Measurements from ENCODE around the gene PRELID2.
A peak's percentile ranks its signal among the peaks of the same experiment; 100 is the strongest.

PRELID2 gene

DNA sequence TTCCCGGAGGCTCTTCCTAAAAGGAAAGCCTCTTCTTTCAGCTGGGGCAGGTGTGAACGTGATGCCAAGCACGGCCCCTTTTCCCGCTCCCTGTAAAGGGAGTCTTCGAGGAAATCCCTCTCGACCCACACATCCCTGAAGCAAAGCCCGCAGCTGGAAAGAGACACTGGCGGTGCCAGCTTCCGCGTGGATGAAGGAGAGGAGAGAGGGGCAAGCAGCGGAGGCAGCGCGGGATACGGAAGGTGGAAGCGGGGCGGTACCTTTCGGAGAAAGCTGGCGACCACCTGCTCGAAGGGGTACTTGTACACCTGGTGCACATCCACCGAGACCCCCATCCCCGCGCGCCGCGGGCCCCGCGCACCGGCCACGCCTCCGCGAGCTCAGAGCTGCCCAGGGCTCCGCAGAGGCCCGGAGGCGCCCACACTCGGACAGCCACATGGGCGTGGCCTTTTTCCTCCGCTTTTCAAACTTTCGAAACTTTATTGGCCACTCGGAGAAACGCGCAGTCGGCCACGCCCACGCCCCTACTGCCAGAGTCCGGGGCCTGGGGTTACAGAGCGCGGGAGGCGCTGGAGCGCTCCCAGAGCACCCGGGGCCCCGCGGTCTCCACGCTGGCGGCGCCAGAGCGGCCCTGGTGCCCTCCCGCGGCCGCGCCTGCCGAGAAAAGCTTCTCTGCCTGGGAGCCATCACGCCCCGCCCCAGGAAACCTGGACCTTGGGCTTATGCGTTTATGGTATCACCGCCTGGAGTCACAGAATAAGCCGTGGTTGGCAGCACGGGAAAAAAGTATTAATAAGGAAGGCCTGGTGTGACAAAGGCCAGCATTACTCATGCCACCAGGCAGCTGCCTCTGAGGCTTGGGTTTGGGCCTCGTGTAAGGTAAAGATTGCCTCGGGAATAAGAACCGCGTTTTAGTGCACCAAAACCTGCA lies at the start of gene PRELID2:
PRELID2 (minus strand) TSS at position 426 of the 931 bp plus-strand sequence; CDS start at position 335, 91 bp downstream.
- Histone ChIP-seq H3K4me1 (ENCODE audit: insufficient read depth, low read length, poor library complexity, severe bottlenecking) (peaks cover 48% of the 10 kb centered on the region), H4K20me1 (ENCODE audit: insufficient read depth, low read length, poor library complexity, severe bottlenecking) (peaks cover 11% of the 10 kb centered on the region), H3K9me3 (ENCODE audit: insufficient read depth, low read depth, low read length) (no peaks in the 10 kb centered on the region), H3K36me3 (ENCODE audit: insufficient read depth, low read length) (no peaks in the 10 kb centered on the region), H3K4me3 (ENCODE audit: low read length, poor library complexity, severe bottlenecking) (peak within 1 kb of the TSS; percentile 98), H3K27me3 (ENCODE audit: insufficient read depth, low read length, poor library complexity, severe bottlenecking) (no peaks in the 10 kb centered on the region), H3K9ac (ENCODE audit: low read depth, low read length, poor library complexity, severe bottlenecking) (peak within 1 kb of the TSS; percentile 81), H3K79me2 (ENCODE audit: insufficient read depth, low read length) (peaks cover 48% of the 10 kb centered on the region), H3K9me2 (replicated peaks; ENCODE audit: low read depth, low read length) (no peaks in the 10 kb centered on the region), H3K4me2 (ENCODE audit: low read depth, low read length, poor library complexity, severe bottlenecking) (peak within 1 kb of the TSS; percentile 80), H3F3A (ENCODE audit: low read depth) (no peaks in the 10 kb centered on the region), H2AFZ (ENCODE audit: low read length) (peak within 1 kb of the TSS; percentile 95)
- TF ChIP-seq, protein P1, sequence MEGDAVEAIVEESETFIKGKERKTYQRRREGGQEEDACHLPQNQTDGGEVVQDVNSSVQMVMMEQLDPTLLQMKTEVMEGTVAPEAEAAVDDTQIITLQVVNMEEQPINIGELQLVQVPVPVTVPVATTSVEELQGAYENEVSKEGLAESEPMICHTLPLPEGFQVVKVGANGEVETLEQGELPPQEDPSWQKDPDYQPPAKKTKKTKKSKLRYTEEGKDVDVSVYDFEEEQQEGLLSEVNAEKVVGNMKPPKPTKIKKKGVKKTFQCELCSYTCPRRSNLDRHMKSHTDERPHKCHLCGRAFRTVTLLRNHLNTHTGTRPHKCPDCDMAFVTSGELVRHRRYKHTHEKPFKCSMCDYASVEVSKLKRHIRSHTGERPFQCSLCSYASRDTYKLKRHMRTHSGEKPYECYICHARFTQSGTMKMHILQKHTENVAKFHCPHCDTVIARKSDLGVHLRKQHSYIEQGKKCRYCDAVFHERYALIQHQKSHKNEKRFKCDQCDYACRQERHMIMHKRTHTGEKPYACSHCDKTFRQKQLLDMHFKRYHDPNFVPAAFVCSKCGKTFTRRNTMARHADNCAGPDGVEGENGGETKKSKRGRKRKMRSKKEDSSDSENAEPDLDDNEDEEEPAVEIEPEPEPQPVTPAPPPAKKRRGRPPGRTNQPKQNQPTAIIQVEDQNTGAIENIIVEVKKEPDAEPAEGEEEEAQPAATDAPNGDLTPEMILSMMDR (conservative IDR thresholded peaks at IDR 0.05; ENCODE audit: low read length): peak; percentile 35
- no peak for TF ChIP-seq EZH2phosphoT487 (IDR thresholded peaks at IDR 0.05; ENCODE audit: borderline replicate concordance)

DNA sequence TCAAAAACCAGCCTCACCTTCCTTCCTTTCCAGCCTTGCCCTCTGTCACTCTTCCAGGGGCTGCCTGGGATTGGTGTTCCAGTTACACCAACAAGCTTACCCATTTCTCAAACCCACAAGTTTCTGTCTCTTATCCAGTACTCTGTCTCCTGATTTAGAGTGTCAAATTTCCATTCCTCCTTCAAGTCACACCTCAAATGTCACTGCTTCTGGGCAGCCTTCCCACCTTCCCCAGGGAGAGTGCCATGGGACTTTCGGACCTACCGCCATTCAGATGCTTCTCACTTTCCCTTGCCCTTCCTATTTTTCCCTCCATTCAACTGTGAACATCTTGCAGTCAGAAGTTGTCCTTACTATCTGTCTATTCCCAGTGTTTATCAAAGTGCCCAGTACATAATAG lies 39.6 kb upstream of the PRELID2 start:
- Histone ChIP-seq H2AFZ (ENCODE audit: low read length) (no peak overlapping the region), H3K27me3 (ENCODE audit: insufficient read depth, low read length, poor library complexity, severe bottlenecking) (no peaks in the 10 kb centered on the region), H3K36me3 (ENCODE audit: insufficient read depth, low read length) (no peaks in the 10 kb centered on the region), H3K4me3 (ENCODE audit: low read length, poor library complexity, severe bottlenecking) (no peak overlapping the region), H3K9ac (ENCODE audit: low read depth, low read length, poor library complexity, severe bottlenecking) (no peak overlapping the region), H3F3A (ENCODE audit: low read depth) (no peaks in the 10 kb centered on the region), H3K79me2 (ENCODE audit: insufficient read depth, low read length) (no peaks in the 10 kb centered on the region), H4K20me1 (ENCODE audit: insufficient read depth, low read length, poor library complexity, severe bottlenecking) (no peaks in the 10 kb centered on the region), H3K9me2 (replicated peaks; ENCODE audit: low read depth, low read length) (no peaks in the 10 kb centered on the region), H3K4me1 (ENCODE audit: insufficient read depth, low read length, poor library complexity, severe bottlenecking) (no peaks in the 10 kb centered on the region), H3K9me3 (ENCODE audit: insufficient read depth, low read depth, low read length) (no peaks in the 10 kb centered on the region), H3K4me2 (ENCODE audit: low read depth, low read length, poor library complexity, severe bottlenecking) (no peak overlapping the region)
- TF ChIP-seq, protein P1 (conservative IDR thresholded peaks at IDR 0.05; ENCODE audit: low read length): no peak
- TF ChIP-seq EZH2phosphoT487 (IDR thresholded peaks at IDR 0.05; ENCODE audit: borderline replicate concordance): no peak

DNA sequence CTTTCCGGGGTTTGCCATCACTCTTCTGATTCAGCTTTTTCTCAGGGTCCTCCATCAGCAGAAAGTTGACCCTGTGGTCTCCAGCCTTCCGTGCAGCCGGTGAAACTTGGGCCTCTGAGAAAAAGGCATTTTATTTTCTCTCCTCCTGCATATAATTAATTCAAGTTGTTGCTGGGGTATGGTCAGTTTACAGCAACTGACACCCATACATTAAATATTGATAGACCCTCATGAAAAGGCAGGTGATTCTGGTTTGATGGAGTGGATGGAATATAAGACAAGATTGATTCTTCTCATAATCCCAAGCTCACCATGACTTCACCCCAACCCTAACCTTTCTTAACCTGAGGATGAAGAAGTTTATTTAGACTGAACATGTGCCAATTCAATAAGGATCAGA lies 37.8 kb upstream of the PRELID2 start, which contains the start of gene GRXCR2:
GRXCR2 (minus strand) TSS at position 101 of the 400 bp plus-strand sequence; CDS start at position 55, 46 bp downstream.
- Histone ChIP-seq H4K20me1 (ENCODE audit: insufficient read depth, low read length, poor library complexity, severe bottlenecking) (no peaks in the 10 kb centered on the region), H3K9ac (ENCODE audit: low read depth, low read length, poor library complexity, severe bottlenecking) (no peak within 1 kb of the TSS), H3K4me2 (ENCODE audit: low read depth, low read length, poor library complexity, severe bottlenecking) (no peak within 1 kb of the TSS), H3K9me2 (replicated peaks; ENCODE audit: low read depth, low read length) (no peaks in the 10 kb centered on the region), H3K36me3 (ENCODE audit: insufficient read depth, low read length) (no peaks in the 10 kb centered on the region), H3K4me3 (ENCODE audit: low read length, poor library complexity, severe bottlenecking) (no peak within 1 kb of the TSS), H3K27me3 (ENCODE audit: insufficient read depth, low read length, poor library complexity, severe bottlenecking) (no peaks in the 10 kb centered on the region), H3F3A (ENCODE audit: low read depth) (no peaks in the 10 kb centered on the region), H3K9me3 (ENCODE audit: insufficient read depth, low read depth, low read length) (no peaks in the 10 kb centered on the region), H2AFZ (ENCODE audit: low read length) (no peak within 1 kb of the TSS), H3K79me2 (ENCODE audit: insufficient read depth, low read length) (no peaks in the 10 kb centered on the region), H3K4me1 (ENCODE audit: insufficient read depth, low read length, poor library complexity, severe bottlenecking) (no peaks in the 10 kb centered on the region)
- no peak for TF ChIP-seq EZH2phosphoT487 (IDR thresholded peaks at IDR 0.05; ENCODE audit: borderline replicate concordance)
- TF ChIP-seq, protein P1 (conservative IDR thresholded peaks at IDR 0.05; ENCODE audit: low read length): no peak
